PC-9 (cell line): Measurements from ENCODE around the gene TMEM132C. TPM values are rescaled to one million over a fixed set of nuclear protein-coding genes. Genes with fewer than 3 reads are reported as not detected.

Experiments
- BruUV-seq: library from RNA; stranded (reverse); fragments of 400-500 nt; replicated peaks from 2 replicates; lab custom pipeline; 2021; lab: Mats Ljungman, UMichigan
- CTCF ChIA-PET: fragments of 300-600 bp; sonication (Branson Sonifier 250); formaldehyde crosslinking; loops from one replicate; lab custom pipeline; 2022; ENCODE audit warnings: antibody characterized with exemption; lab: Charles Lee
- POLR2A ChIA-PET: fragments of 300-600 bp; sonication (Branson Sonifier 250); formaldehyde crosslinking; loops from one replicate; lab custom pipeline; 2022; ENCODE audit warnings: antibody characterized with exemption; ENCODE audit not compliant: unreplicated experiment; lab: Charles Lee
- DNase-seq, 2 experiments: peaks; one replicate each; pipeline versions ENCODE4 v3.0.0 to v3.0.0-alpha.2; 2015 to 2022; ENCODE audit warnings: mixed read lengths in 1 of 2
- H2AFZ ChIP-seq: fragments of 200-600 bp; sonication (generic); 2 replicates; pipeline ENCODE4 v1.8.1; 2017; ENCODE audit warnings: antibody characterized with exemption
- H3F3A ChIP-seq: fragments of 200-600 bp; sonication (generic); 2 replicates; pipeline ENCODE4 v1.8.1; 2017; ENCODE audit warnings: antibody characterized with exemption, mild to moderate bottlenecking, low read depth; ENCODE audit not compliant: insufficient read depth
- H3K27ac ChIP-seq: fragments of 200-600 bp; sonication (generic); 2 replicates; pipeline ENCODE4 v1.6.1; 2016; ENCODE audit warnings: mixed run types
- H3K27me3 ChIP-seq: fragments of 200-600 bp; sonication (generic); 2 replicates; pipeline ENCODE4 v1.6.1; 2016; ENCODE audit warnings: low read depth, mixed run types; ENCODE audit not compliant: insufficient read depth
- H3K36me3 ChIP-seq: fragments of 200-600 bp; sonication (generic); 2 replicates; pipeline ENCODE4 v1.6.1; 2016; ENCODE audit warnings: low read depth, mixed run types
- H3K4me1 ChIP-seq: fragments of 200-600 bp; sonication (generic); replicated peaks from 2 replicates; pipeline ENCODE4 v1.6.1; 2016; ENCODE audit warnings: mixed run types; ENCODE audit not compliant: insufficient read depth
- H3K4me2 ChIP-seq: fragments of 200-600 bp; sonication (generic); 2 replicates; pipeline ENCODE4 v1.6.1; 2017; ENCODE audit warnings: mixed run types
- H3K4me3 ChIP-seq: fragments of 200-600 bp; sonication (generic); 2 replicates; pipeline ENCODE4 v1.6.1; 2016; ENCODE audit warnings: mixed run types
- H3K79me2 ChIP-seq: fragments of 200-600 bp; sonication (generic); 2 replicates; pipeline ENCODE4 v1.6.1; 2017; ENCODE audit warnings: low read depth, mixed run types
- H3K9me2 ChIP-seq: fragments of 200-600 bp; sonication (generic); 2 replicates; pipeline ENCODE4 v1.8.1; 2017; ENCODE audit warnings: mild to moderate bottlenecking; ENCODE audit not compliant: insufficient read depth
- H3K9me3 ChIP-seq: fragments of 200-600 bp; sonication (generic); 2 replicates; pipeline ENCODE4 v1.8.1; 2016; ENCODE audit warnings: low read depth; ENCODE audit not compliant: insufficient read depth
- H4K20me1 ChIP-seq: fragments of 200-600 bp; sonication (generic); 2 replicates; pipeline ENCODE4 v1.8.1; 2017; ENCODE audit not compliant: insufficient read depth
- CTCF ChIP-seq: fragments of 200-600 bp; sonication (generic); conservative IDR thresholded peaks from 2 replicates; pipeline ENCODE4 v1.6.1; 2017; ENCODE audit warnings: mixed run types, antibody characterized with exemption, mild to moderate bottlenecking, moderate library complexity
- EZH2 ChIP-seq: fragments of 200-600 bp; sonication (generic); IDR thresholded peaks from 2 replicates; pipeline ENCODE4 v1.8.0; 2017; ENCODE audit warnings: antibody characterized with exemption, low read depth
- intact Hi-C: fragments of 100-400 bp; cut with micrococcal nuclease; formaldehyde crosslinking; loops from one replicate; pipeline ENCODE4 v1.10.0; 2022; ENCODE audit not compliant: unreplicated experiment
- total RNA-seq: library from RNA; stranded (reverse); gene quantifications from 2 replicates; pipeline ENCODE4 v1.2.3, GENCODE V29; 2021

The TMEM132C gene
- total RNA-seq, 1 experiment from 2014 or later = not detected

GRCh38 chr12:128708789-128709188 lies 441.8 kb downstream of the TMEM132C start:
- Histone ChIP-seq H3K79me2 (no peaks in the 10 kb centered on the region), H3K36me3 (no peaks in the 10 kb centered on the region), H3K27ac (no peak overlapping the region), H3F3A (no peaks in the 10 kb centered on the region), H3K9me3 (no peaks in the 10 kb centered on the region), H3K4me3 (no peak overlapping the region), H4K20me1 (no peaks in the 10 kb centered on the region), H2AFZ (no peak overlapping the region), H3K4me2 (no peak overlapping the region), H3K27me3 (peaks cover 69% of the 10 kb centered on the region), H3K4me1 (no peaks in the 10 kb centered on the region), H3K9me2 (no peaks in the 10 kb centered on the region)
- no peak for DNase-seq
- TF ChIP-seq CTCF (no peak), EZH2 (no peak)
- ChIA-PET POLR2A (no interaction called here), CTCF (no interaction called here)
- intact Hi-C loops = no loop called here
- no TSS peak for BruUV-seq

GRCh38 chr12:128709660-128710059 lies 442.7 kb downstream of the TMEM132C start:
- H3K79me2 ChIP-seq = no peaks in the 10 kb centered on the region
- no peak for TF ChIP-seq CTCF
- TF ChIP-seq EZH2 = no peak
- no peak overlapping the region for H3K27ac ChIP-seq
- H2AFZ ChIP-seq = no peak overlapping the region
- BruUV-seq = no TSS peak
- no peaks in the 10 kb centered on the region for H3K4me1 ChIP-seq
- no peaks in the 10 kb centered on the region for H4K20me1 ChIP-seq
- intact Hi-C loops = no loop called here
- H3K27me3 ChIP-seq = peaks cover 70% of the 10 kb centered on the region
- ChIA-PET POLR2A (no interaction called here), CTCF (no interaction called here)
- H3K9me2 ChIP-seq = no peaks in the 10 kb centered on the region
- no peak overlapping the region for H3K4me2 ChIP-seq
- H3K36me3 ChIP-seq = no peaks in the 10 kb centered on the region
- H3K4me3 ChIP-seq = no peak overlapping the region
- no peak for DNase-seq
- H3F3A ChIP-seq = no peaks in the 10 kb centered on the region
- H3K9me3 ChIP-seq = no peaks in the 10 kb centered on the region

- Histone ChIP-seq H3K9me3 (no peaks in the 10 kb centered on the region), H3K4me1 (no peaks in the 10 kb centered on the region), H3K4me3 (no peak overlapping the region), H4K20me1 (no peaks in the 10 kb centered on the region), H3K27me3 (peaks cover 72% of the 10 kb centered on the region), H3K79me2 (no peaks in the 10 kb centered on the region), H3K27ac (no peak overlapping the region), H3K9me2 (no peaks in the 10 kb centered on the region), H2AFZ (no peak overlapping the region), H3K36me3 (no peaks in the 10 kb centered on the region), H3K4me2 (no peak overlapping the region), H3F3A (no peaks in the 10 kb centered on the region)
- TF ChIP-seq EZH2 (no peak), CTCF (no peak)
- ChIA-PET CTCF (no interaction called here), POLR2A (no interaction called here)
- no peak for DNase-seq
- intact Hi-C loops = no loop called here
- BruUV-seq = no TSS peak
Measured at GRCh38 chr12:128711486-128711885, 444.5 kb downstream of the TMEM132C start.
